Mesothelial cell of epicardium (in vitro differentiated cells): Measurements from ENCODE around the gene PDE8A. TPM values are rescaled to one million over a fixed set of nuclear protein-coding genes. Genes with fewer than 3 reads are reported as not detected.

Experiments used
- DNase-seq, 2 experiments: peaks; one replicate each; pipeline ENCODE4 v3.0.0; 2021; ENCODE audit warnings: low spot score in 2 of 2; ENCODE audit not compliant: unreplicated experiment in 2 of 2
- H3K27ac Mint-ChIP-seq: 2 replicates; pipeline ENCODE4 v1.8.0; 2021; ENCODE audit warnings: mixed read lengths
- H3K27me3 Mint-ChIP-seq: 2 replicates; pipeline ENCODE4 v1.8.0; 2021; ENCODE audit warnings: low read depth, mixed read lengths
- H3K36me3 Mint-ChIP-seq: 2 replicates; pipeline ENCODE4 v1.8.0; 2021; ENCODE audit warnings: mixed read lengths
- H3K4me1 Mint-ChIP-seq: 2 replicates; pipeline ENCODE4 v1.8.0; 2021; ENCODE audit warnings: mixed read lengths
- H3K4me3 Mint-ChIP-seq: 2 replicates; pipeline ENCODE4 v1.8.0; 2021; ENCODE audit warnings: mild to moderate bottlenecking, moderate library complexity, mixed read lengths
- H3K9me3 Mint-ChIP-seq: 2 replicates; pipeline ENCODE4 v1.8.0; 2021; ENCODE audit warnings: mixed read lengths
- total RNA-seq: library from RNA; stranded (reverse); gene quantifications from 3 replicates; pipeline ENCODE4 v1.2.1, GENCODE V29; 2021
- TF ChIP-seq, protein P1 (sequence below): fragments of 200-600 bp; sonication (generic); IDR thresholded peaks from one replicate; pipeline ENCODE4 v1.5.0; 2021; ENCODE audit warnings: antibody characterized with exemption; ENCODE audit not compliant: unreplicated experiment

PDE8A gene
- total RNA-seq, 1 donor from 2014 or later, result 36.7 TPM

DNA sequence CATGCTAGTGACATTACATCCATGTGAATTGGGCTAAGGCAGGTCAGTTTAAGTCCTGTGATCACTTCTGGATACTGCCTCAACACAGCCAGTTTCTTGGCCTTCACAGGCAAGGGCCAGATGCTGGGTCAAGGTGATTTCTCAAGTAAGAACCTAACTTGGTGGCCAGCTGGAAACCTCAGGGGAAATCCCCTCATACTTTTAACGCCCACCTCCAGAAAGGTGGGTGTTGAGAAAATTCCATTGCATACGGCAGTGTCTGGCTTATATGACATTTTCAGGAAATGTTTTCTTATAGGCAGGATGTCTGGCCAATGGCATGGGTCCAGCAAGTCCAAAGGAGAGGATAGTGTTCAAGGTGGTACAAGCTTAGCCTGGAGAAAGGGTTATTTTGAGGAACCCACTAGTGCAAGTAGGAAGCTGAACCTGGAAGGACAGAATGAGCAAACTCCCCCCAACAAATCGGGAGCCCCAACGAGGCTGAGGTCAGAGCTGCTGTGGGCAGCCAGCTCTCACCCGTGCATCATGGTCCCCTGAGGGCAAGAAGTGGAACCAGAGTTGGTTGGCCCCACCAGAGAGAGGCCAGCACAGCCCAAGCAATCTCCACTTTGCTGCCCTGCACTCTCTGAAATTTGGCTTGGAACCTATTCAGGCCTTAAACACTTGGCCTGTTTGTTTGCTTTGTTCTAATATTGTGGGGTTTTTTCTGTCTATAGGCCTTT lies 135.4 kb downstream of the PDE8A start:
- H3K4me3 Mint-ChIP-seq, result no peak overlapping the region
- DNase-seq, result no peak
- TF ChIP-seq, protein P1, sequence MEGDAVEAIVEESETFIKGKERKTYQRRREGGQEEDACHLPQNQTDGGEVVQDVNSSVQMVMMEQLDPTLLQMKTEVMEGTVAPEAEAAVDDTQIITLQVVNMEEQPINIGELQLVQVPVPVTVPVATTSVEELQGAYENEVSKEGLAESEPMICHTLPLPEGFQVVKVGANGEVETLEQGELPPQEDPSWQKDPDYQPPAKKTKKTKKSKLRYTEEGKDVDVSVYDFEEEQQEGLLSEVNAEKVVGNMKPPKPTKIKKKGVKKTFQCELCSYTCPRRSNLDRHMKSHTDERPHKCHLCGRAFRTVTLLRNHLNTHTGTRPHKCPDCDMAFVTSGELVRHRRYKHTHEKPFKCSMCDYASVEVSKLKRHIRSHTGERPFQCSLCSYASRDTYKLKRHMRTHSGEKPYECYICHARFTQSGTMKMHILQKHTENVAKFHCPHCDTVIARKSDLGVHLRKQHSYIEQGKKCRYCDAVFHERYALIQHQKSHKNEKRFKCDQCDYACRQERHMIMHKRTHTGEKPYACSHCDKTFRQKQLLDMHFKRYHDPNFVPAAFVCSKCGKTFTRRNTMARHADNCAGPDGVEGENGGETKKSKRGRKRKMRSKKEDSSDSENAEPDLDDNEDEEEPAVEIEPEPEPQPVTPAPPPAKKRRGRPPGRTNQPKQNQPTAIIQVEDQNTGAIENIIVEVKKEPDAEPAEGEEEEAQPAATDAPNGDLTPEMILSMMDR, result no peak
- H3K4me1 Mint-ChIP-seq, result no peaks in the 10 kb centered on the region
- no peaks in the 10 kb centered on the region for H3K27me3 Mint-ChIP-seq
- H3K36me3 Mint-ChIP-seq, result peaks cover 38% of the 10 kb centered on the region
- peaks cover 5% of the 10 kb centered on the region for H3K9me3 Mint-ChIP-seq
- H3K27ac Mint-ChIP-seq, result no peak overlapping the region

DNA sequence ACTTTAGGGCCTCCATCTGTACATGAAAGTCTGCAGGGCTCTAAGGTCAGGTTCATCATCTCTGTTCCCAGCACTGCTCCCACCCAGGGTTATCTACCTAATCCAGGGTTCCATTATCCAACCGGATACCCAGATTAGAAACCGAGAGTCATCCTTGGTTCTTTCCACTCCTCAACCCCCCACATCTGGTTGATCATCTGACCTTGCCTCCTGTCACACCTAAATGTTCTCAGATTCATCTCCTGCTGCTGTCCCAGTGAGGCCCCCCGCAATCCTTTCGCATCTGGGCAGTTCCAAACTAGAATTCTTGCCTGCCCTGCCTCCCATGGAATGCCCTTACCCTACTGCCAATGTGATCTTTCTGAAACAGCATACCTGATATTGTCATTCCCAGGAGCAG lies 136.5 kb downstream of the PDE8A start:
- TF ChIP-seq, protein P1, result no peak
- Mint-ChIP-seq H3K36me3 (peaks cover 43% of the 10 kb centered on the region), H3K4me3 (no peak overlapping the region), H3K4me1 (no peaks in the 10 kb centered on the region), H3K27ac (no peak overlapping the region), H3K9me3 (peaks cover 5% of the 10 kb centered on the region), H3K27me3 (no peaks in the 10 kb centered on the region)
- DNase-seq, result no peak

DNA sequence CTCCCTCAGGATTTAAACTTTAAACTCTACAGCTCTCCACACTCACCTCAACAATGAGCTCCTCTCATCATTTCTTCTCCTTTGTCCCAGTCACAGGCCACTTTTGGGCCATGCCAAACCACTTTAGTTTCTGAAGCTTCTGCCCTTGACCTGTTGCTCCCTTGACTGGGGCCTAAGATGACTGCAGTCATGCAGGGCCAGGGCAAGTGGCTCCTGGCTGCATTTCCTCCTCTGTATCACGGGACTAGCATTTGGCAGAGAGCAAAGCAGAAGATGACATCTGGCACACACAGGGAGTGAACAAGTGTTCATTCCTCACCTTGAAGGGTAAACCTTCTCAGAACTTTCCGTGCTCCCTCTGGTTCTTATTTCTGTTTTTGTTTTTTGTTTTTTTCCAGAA lies 136.9 kb downstream of the PDE8A start:
- H3K36me3 Mint-ChIP-seq, result peaks cover 46% of the 10 kb centered on the region
- TF ChIP-seq, protein P1, result no peak
- no peak for DNase-seq
- H3K4me3 Mint-ChIP-seq, result no peak overlapping the region
- H3K27me3 Mint-ChIP-seq, result no peaks in the 10 kb centered on the region
- H3K9me3 Mint-ChIP-seq, result peaks cover 5% of the 10 kb centered on the region
- no peak overlapping the region for H3K27ac Mint-ChIP-seq
- H3K4me1 Mint-ChIP-seq, result no peaks in the 10 kb centered on the region

DNA sequence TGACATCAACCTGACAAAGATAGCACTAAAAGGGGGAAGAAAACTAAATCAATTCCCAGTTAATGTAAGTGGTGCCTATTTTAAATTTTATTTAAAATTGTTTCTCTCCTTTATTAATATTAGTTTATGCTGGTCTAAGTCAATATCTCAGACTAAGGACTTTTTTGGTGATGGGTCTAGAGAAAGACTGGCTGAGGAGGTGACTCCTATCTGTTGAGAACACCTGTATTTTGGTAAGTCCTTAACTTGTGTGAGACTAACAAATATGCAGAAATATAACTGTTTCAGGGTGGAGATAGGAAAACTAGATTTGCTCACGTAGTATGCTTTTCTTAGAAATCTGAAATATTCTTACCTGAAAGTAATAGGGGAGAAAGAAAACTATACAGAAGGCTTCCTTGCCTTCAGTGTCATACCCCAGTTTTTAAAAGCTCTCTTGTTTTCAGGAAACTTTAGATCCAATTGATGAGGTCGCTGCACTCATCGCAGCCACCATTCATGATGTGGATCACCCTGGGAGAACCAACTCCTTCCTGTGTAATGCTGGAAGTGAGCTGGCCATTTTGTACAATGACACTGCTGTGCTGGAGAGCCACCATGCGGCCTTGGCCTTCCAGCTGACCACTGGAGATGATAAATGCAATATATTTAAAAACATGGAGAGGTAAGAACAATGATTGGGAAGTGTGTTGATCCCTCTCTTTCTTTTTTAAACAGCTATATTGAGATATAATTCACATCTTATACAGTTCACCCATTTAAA lies 138.9 kb downstream of the PDE8A start:
- TF ChIP-seq, protein P1, result no peak
- no peak overlapping the region for H3K4me3 Mint-ChIP-seq
- H3K27me3 Mint-ChIP-seq, result no peaks in the 10 kb centered on the region
- H3K4me1 Mint-ChIP-seq, result peaks cover 10% of the 10 kb centered on the region
- peaks cover 49% of the 10 kb centered on the region for H3K36me3 Mint-ChIP-seq
- H3K27ac Mint-ChIP-seq, result no peak overlapping the region
- peaks cover 5% of the 10 kb centered on the region for H3K9me3 Mint-ChIP-seq
- no peak for DNase-seq

DNA sequence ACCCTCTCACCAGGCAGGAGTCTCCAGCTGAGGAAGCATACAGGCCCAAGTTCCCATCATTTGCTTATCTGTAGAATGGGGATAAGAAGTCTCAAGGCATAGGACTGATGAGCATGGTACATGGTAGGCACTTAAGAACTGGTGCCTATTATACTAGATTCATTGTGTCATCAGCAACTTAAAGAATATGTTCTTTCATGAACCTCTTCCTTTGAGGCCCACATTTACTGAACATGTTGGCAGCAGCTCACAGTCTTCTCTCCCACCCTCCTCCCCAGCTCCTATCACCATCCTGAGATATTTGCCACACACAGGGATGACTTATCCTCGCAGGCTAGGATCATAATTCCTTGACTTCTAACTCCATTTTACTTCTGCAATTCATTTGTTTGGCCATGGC lies 142.5 kb downstream of the PDE8A start:
- Mint-ChIP-seq H3K4me1 (peaks cover 17% of the 10 kb centered on the region), H3K4me3 (no peak overlapping the region), H3K9me3 (peaks cover 10% of the 10 kb centered on the region), H3K27me3 (no peaks in the 10 kb centered on the region), H3K27ac (no peak overlapping the region), H3K36me3 (peaks cover 52% of the 10 kb centered on the region)
- no peak for DNase-seq
- TF ChIP-seq, protein P1, result no peak
